Breast epithelium (tissue), 3 donors: Measurements from ENCODE around the gene CYTH4.

ENCODE experiments used
- CTCF ChIP-seq, 3 donors: fragments of 450-650 bp; IDR thresholded peaks; one replicate each; pipeline ENCODE4 v1.5.1; 2016 to 2017; ENCODE audit warnings: antibody characterized with exemption in 3 of 3, mild to moderate bottlenecking in 3 of 3, moderate library complexity in 3 of 3
- POLR2A ChIP-seq: fragments of 450-650 bp; IDR thresholded peaks from one replicate; pipeline ENCODE4 v1.6.1; 2016; ENCODE audit warnings: antibody characterized with exemption, mild to moderate bottlenecking, moderate library complexity
- POLR2AphosphoS5 ChIP-seq, 3 donors: sonication (generic); formaldehyde crosslinking; IDR thresholded peaks; one replicate each; pipeline ENCODE4 v1.6.1; 2017; ENCODE audit warnings: antibody characterized with exemption in 3 of 3

GRCh38 chr22:37234736-37235711 lies 47.3 kb upstream of the CYTH4 start:
- TF ChIP-seq CTCF (IDR thresholded peaks at IDR 0.05) (no peak), POLR2A (no peak), POLR2AphosphoS5 (IDR thresholded peaks at IDR 0.05) (no peak)
